Kidney epithelial cell (primary cell): ENCODE data around the gene COL28A1. TPM values are rescaled to one million over a fixed set of nuclear protein-coding genes. Genes with fewer than 3 reads are reported as not detected.

Source experiments
- DNase-seq: peaks from one replicate; pipeline ENCODE4 v3.0.0-alpha.2; 2010; ENCODE audit warnings: low read depth
- H3K27me3 ChIP-seq: 2 replicates; pipeline ENCODE4 v1.6.0; 2011; ENCODE audit warnings: low read length; ENCODE audit not compliant: control insufficient read depth, insufficient read depth
- H3K36me3 ChIP-seq: 2 replicates; pipeline ENCODE4 v1.5.1; 2011; ENCODE audit warnings: low read length; ENCODE audit not compliant: control insufficient read depth, insufficient read depth
- H3K4me3 ChIP-seq: 2 replicates; pipeline ENCODE4 v1.5.1; 2011; ENCODE audit warnings: low read depth, mild to moderate bottlenecking, control low read depth, low read length
- CTCF ChIP-seq: IDR thresholded peaks from 2 replicates; pipeline ENCODE4 v1.5.1; 2011; ENCODE audit warnings: mild to moderate bottlenecking, moderate library complexity, low read length, control low read depth, inconsistent platforms; ENCODE audit not compliant: insufficient read depth, poor library complexity, severe bottlenecking
- total RNA-seq: library from RNA; depleted of rRNA; stranded (reverse); fragments of >200 nt; gene quantifications from 2 replicates; pipeline ENCODE4 v1.2.3, GENCODE V29; 2015

Gene COL28A1
- total RNA-seq, 1 donor from 2014 or later, result 0.21 TPM

GRCh38 chr7:7504910-7505704 is 30.6 kb downstream of the COL28A1 start:
- no peak for DNase-seq
- Histone ChIP-seq H3K36me3 (no peaks in the 10 kb centered on the region), H3K27me3 (no peaks in the 10 kb centered on the region), H3K4me3 (no peak overlapping the region)
- no peak for TF ChIP-seq CTCF

DNA sequence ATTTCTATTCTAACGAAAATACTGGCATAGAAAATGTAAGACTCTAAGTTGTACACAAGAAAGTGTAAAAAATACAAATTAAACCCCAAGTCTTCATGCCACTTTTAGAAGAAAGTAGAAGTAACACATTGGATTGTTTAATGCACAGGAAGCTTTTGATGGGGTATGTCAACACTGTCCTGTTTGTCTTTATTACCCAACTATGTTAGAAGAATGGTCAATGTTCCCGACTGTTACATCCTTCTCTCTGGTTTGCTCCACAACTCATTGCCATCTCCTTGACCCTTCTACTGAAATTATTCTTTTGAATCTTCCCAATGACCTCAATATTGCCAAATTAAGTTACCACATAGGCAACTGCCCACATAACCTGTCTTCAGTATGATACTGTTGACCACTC is 35.8 kb downstream of the COL28A1 start:
- Histone ChIP-seq H3K4me3 (no peak overlapping the region), H3K36me3 (no peaks in the 10 kb centered on the region), H3K27me3 (no peaks in the 10 kb centered on the region)
- no peak for TF ChIP-seq CTCF
- DNase-seq, result no peak

- no peaks in the 10 kb centered on the region for H3K27me3 ChIP-seq
Observed at GRCh38 chr7:7498856-7499255, 36.8 kb downstream of the COL28A1 start.

GRCh38 chr7:7496311-7496710 is 39.4 kb downstream of the COL28A1 start:
- Histone ChIP-seq H3K36me3 (no peaks in the 10 kb centered on the region), H3K27me3 (no peaks in the 10 kb centered on the region), H3K4me3 (no peak overlapping the region)
- TF ChIP-seq CTCF, result no peak
- no peak for DNase-seq

More at GRCh38 chr7:7498856-7499255, 36.8 kb downstream of the COL28A1 start:
- Histone ChIP-seq H3K36me3 (no peaks in the 10 kb centered on the region), H3K4me3 (no peak overlapping the region)
- no peak for DNase-seq
- no peak for TF ChIP-seq CTCF

GRCh38 chr7:7495171-7495570 is 40.5 kb downstream of the COL28A1 start:
- Histone ChIP-seq H3K27me3 (no peaks in the 10 kb centered on the region), H3K36me3 (no peaks in the 10 kb centered on the region), H3K4me3 (no peak overlapping the region)
- no peak for TF ChIP-seq CTCF
- DNase-seq, result no peak

- no peaks in the 10 kb centered on the region for H3K27me3 ChIP-seq
- H3K36me3 ChIP-seq, result no peaks in the 10 kb centered on the region
- no peak for TF ChIP-seq CTCF
- H3K4me3 ChIP-seq, result no peak overlapping the region
- DNase-seq, result no peak
Observed at GRCh38 chr7:7491044-7491443, 44.6 kb downstream of the COL28A1 start.
